H1 (cell line): ENCODE measurements around the gene DBR1. TPM values are rescaled to one million over a fixed set of nuclear protein-coding genes. Genes with fewer than 3 reads are reported as not detected.

Source experiments
- CBX5 ChIP-seq: fragments of 300-800, 300-1000 bp; sonication (generic); IDR thresholded peaks from 2 replicates; pipeline ENCODE4 v1.7.1; 2016; ENCODE audit warnings: antibody characterized with exemption, low read length, low read depth
- CBX8 ChIP-seq: fragments of 300-800, 300-1000 bp; sonication (generic); IDR thresholded peaks from 2 replicates; pipeline ENCODE4 v1.7.1; 2016; ENCODE audit warnings: low read depth, low read length, borderline replicate concordance
- EZH2 ChIP-seq: fragments of 200-600 bp; sonication (generic); IDR thresholded peaks from 2 replicates; pipeline ENCODE4 v1.7.1; 2012; ENCODE audit warnings: low read depth, mild to moderate bottlenecking, moderate library complexity, low read length, inconsistent platforms; ENCODE audit not compliant: severe bottlenecking
- polyA plus RNA-seq, 7 experiments: library from polyadenylated mRNA; depleted of rRNA in 3 of 7; stranded (reverse) in 5 of 7; unstranded in 2 of 7; fragments of >200 nt in 5 of 7; fragments of 200-250 nt in 2 of 7; gene quantifications; 1 replicate in 5 of 7; 2 replicates in 1 of 7; 4 replicates in 1 of 7; pipeline versions ENCODE4 v1.2.1 to v1.2.3, GENCODE V29; 2011 to 2013; ENCODE audit warnings: missing spikeins in 2 of 7, mixed read lengths in 2 of 7
- total RNA-seq: library from RNA; stranded (reverse); fragmentation: NEBNext Ultra II Directional; extraction: Animal tissue kit (Norgen Biotek cat#: 25700); gene quantifications from 2 replicates; pipeline ENCODE4 v1.2.1, GENCODE V29; 2021
- TF ChIP-seq, protein P1 (sequence below): fragments of 300-600 bp; sonication (generic); IDR thresholded peaks from 2 replicates; pipeline ENCODE4 v1.7.1; 2012; ENCODE audit warnings: low read length, moderate library complexity, mild to moderate bottlenecking, inconsistent platforms; ENCODE audit not compliant: insufficient replicate concordance
- TF ChIP-seq, protein P2 (sequence below): IDR thresholded peaks from 2 replicates; pipeline ENCODE4 v1.6.1; 2012; ENCODE audit warnings: inconsistent platforms

Gene DBR1
- total and polyA plus RNA-seq, 2 of the 8 experiments (the other 6 are each of a cell fraction or from before 2014, with no cell fraction given) = 10.1 to 18.3 TPM

DNA sequence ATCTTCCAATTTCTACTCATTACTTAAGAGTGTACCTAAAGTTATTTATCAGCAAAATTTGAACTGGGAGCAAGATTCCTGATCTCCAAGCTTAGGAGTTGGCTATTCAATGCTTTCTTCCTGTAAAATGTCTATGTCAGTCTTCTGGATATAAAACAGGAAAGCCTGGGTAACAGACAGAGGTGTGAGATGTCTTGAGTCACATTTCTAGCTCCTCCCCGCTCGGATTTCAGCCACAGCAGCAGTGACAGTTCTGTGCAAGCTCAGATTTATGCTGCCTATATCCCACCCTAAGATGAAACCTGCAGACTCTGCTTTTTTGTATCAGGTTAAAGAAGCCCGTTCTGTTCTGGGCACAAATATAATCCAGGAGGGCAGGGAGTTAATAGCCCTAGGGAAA, 10.3 kb upstream of the DBR1 start (continued):
- TF ChIP-seq, protein P1, sequence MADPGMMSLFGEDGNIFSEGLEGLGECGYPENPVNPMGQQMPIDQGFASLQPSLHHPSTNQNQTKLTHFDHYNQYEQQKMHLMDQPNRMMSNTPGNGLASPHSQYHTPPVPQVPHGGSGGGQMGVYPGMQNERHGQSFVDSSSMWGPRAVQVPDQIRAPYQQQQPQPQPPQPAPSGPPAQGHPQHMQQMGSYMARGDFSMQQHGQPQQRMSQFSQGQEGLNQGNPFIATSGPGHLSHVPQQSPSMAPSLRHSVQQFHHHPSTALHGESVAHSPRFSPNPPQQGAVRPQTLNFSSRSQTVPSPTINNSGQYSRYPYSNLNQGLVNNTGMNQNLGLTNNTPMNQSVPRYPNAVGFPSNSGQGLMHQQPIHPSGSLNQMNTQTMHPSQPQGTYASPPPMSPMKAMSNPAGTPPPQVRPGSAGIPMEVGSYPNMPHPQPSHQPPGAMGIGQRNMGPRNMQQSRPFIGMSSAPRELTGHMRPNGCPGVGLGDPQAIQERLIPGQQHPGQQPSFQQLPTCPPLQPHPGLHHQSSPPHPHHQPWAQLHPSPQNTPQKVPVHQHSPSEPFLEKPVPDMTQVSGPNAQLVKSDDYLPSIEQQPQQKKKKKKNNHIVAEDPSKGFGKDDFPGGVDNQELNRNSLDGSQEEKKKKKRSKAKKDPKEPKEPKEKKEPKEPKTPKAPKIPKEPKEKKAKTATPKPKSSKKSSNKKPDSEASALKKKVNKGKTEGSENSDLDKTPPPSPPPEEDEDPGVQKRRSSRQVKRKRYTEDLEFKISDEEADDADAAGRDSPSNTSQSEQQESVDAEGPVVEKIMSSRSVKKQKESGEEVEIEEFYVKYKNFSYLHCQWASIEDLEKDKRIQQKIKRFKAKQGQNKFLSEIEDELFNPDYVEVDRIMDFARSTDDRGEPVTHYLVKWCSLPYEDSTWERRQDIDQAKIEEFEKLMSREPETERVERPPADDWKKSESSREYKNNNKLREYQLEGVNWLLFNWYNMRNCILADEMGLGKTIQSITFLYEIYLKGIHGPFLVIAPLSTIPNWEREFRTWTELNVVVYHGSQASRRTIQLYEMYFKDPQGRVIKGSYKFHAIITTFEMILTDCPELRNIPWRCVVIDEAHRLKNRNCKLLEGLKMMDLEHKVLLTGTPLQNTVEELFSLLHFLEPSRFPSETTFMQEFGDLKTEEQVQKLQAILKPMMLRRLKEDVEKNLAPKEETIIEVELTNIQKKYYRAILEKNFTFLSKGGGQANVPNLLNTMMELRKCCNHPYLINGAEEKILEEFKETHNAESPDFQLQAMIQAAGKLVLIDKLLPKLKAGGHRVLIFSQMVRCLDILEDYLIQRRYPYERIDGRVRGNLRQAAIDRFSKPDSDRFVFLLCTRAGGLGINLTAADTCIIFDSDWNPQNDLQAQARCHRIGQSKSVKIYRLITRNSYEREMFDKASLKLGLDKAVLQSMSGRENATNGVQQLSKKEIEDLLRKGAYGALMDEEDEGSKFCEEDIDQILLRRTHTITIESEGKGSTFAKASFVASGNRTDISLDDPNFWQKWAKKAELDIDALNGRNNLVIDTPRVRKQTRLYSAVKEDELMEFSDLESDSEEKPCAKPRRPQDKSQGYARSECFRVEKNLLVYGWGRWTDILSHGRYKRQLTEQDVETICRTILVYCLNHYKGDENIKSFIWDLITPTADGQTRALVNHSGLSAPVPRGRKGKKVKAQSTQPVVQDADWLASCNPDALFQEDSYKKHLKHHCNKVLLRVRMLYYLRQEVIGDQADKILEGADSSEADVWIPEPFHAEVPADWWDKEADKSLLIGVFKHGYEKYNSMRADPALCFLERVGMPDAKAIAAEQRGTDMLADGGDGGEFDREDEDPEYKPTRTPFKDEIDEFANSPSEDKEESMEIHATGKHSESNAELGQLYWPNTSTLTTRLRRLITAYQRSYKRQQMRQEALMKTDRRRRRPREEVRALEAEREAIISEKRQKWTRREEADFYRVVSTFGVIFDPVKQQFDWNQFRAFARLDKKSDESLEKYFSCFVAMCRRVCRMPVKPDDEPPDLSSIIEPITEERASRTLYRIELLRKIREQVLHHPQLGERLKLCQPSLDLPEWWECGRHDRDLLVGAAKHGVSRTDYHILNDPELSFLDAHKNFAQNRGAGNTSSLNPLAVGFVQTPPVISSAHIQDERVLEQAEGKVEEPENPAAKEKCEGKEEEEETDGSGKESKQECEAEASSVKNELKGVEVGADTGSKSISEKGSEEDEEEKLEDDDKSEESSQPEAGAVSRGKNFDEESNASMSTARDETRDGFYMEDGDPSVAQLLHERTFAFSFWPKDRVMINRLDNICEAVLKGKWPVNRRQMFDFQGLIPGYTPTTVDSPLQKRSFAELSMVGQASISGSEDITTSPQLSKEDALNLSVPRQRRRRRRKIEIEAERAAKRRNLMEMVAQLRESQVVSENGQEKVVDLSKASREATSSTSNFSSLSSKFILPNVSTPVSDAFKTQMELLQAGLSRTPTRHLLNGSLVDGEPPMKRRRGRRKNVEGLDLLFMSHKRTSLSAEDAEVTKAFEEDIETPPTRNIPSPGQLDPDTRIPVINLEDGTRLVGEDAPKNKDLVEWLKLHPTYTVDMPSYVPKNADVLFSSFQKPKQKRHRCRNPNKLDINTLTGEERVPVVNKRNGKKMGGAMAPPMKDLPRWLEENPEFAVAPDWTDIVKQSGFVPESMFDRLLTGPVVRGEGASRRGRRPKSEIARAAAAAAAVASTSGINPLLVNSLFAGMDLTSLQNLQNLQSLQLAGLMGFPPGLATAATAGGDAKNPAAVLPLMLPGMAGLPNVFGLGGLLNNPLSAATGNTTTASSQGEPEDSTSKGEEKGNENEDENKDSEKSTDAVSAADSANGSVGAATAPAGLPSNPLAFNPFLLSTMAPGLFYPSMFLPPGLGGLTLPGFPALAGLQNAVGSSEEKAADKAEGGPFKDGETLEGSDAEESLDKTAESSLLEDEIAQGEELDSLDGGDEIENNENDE = no peak
- no peak for TF ChIP-seq CBX5
- TF ChIP-seq, protein P2, sequence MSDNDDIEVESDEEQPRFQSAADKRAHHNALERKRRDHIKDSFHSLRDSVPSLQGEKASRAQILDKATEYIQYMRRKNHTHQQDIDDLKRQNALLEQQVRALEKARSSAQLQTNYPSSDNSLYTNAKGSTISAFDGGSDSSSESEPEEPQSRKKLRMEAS = no peak
- TF ChIP-seq EZH2 = no peak
- no peak for TF ChIP-seq CBX8
